DOHH2 (cell line): ENCODE results near the gene PPP6R1.

Source experiments
- H3F3A ChIP-seq: fragments of 200-600 bp; sonication (generic), shearing (Covaris generic); 2 replicates; pipeline ENCODE4 v1.6.0; 2016; ENCODE audit warnings: antibody characterized with exemption, mild to moderate bottlenecking; ENCODE audit not compliant: control insufficient read depth, insufficient read depth
- H3K27ac ChIP-seq: fragments of 200-600 bp; sonication (generic); 2 replicates; pipeline ENCODE4 v1.5.1; 2014; ENCODE audit warnings: low read depth, mild to moderate bottlenecking, low read length, moderate library complexity
- H3K27me3 ChIP-seq: fragments of 200-600 bp; sonication (generic); 2 replicates; pipeline ENCODE4 v1.6.1; 2014; ENCODE audit warnings: mild to moderate bottlenecking, low read length, mixed read lengths; ENCODE audit not compliant: control insufficient read depth
- H3K36me3 ChIP-seq: fragments of 200-600 bp; sonication (generic); 2 replicates; pipeline ENCODE4 v1.6.1; 2014; ENCODE audit warnings: mild to moderate bottlenecking, low read length, moderate library complexity, mixed read lengths; ENCODE audit not compliant: control insufficient read depth
- H3K4me1 ChIP-seq: fragments of 200-600 bp; sonication (generic); 2 replicates; pipeline ENCODE4 v1.6.1; 2014; ENCODE audit warnings: mild to moderate bottlenecking, low read length, mixed read lengths; ENCODE audit not compliant: control insufficient read depth
- H3K4me2 ChIP-seq: fragments of 200-600 bp; sonication (generic); 2 replicates; pipeline ENCODE4 v1.6.0; 2014; ENCODE audit warnings: mild to moderate bottlenecking, low read length, moderate library complexity
- H3K4me3 ChIP-seq: fragments of 200-600 bp; sonication (generic); 2 replicates; pipeline ENCODE4 v1.5.1; 2014; ENCODE audit warnings: mild to moderate bottlenecking, low read length, mixed read lengths
- H3K79me2 ChIP-seq: fragments of 200-600 bp; sonication (generic); 2 replicates; pipeline ENCODE4 v1.6.1; 2014; ENCODE audit warnings: mild to moderate bottlenecking, low read length, mixed read lengths; ENCODE audit not compliant: control insufficient read depth
- H3K9me2 ChIP-seq: fragments of 200-600 bp; sonication (generic); replicated peaks from 2 replicates; pipeline ENCODE4 v1.6.1; 2014; ENCODE audit warnings: mild to moderate bottlenecking, low read length, mixed read lengths; ENCODE audit not compliant: control insufficient read depth
- H3K9me3 ChIP-seq: fragments of 200-600 bp; sonication (generic); 2 replicates; pipeline ENCODE4 v1.6.1; 2014; ENCODE audit warnings: antibody characterized with exemption, low read length, mixed read lengths; ENCODE audit not compliant: control insufficient read depth, insufficient read depth
- H4K20me1 ChIP-seq: fragments of 200-600 bp; sonication (generic); 2 replicates; pipeline ENCODE4 v1.6.0; 2014; ENCODE audit warnings: low read depth, mild to moderate bottlenecking, antibody characterized with exemption, low read length, moderate library complexity; ENCODE audit not compliant: control insufficient read depth, insufficient read depth
- CTCF ChIP-seq: fragments of 200-600 bp; sonication (generic); IDR thresholded peaks from one replicate; pipeline ENCODE4 v1.5.1; 2014; ENCODE audit warnings: antibody characterized with exemption, mild to moderate bottlenecking, low read depth, low read length; ENCODE audit not compliant: poor library complexity, severe bottlenecking
- EZH2phosphoT487 ChIP-seq: fragments of 200-600 bp; sonication (generic); IDR thresholded peaks from 2 replicates; pipeline ENCODE4 v1.6.1; 2017; ENCODE audit warnings: borderline replicate concordance, mild to moderate bottlenecking, antibody characterized with exemption, low read length, moderate library complexity, mixed read lengths

PPP6R1 gene, protein sequence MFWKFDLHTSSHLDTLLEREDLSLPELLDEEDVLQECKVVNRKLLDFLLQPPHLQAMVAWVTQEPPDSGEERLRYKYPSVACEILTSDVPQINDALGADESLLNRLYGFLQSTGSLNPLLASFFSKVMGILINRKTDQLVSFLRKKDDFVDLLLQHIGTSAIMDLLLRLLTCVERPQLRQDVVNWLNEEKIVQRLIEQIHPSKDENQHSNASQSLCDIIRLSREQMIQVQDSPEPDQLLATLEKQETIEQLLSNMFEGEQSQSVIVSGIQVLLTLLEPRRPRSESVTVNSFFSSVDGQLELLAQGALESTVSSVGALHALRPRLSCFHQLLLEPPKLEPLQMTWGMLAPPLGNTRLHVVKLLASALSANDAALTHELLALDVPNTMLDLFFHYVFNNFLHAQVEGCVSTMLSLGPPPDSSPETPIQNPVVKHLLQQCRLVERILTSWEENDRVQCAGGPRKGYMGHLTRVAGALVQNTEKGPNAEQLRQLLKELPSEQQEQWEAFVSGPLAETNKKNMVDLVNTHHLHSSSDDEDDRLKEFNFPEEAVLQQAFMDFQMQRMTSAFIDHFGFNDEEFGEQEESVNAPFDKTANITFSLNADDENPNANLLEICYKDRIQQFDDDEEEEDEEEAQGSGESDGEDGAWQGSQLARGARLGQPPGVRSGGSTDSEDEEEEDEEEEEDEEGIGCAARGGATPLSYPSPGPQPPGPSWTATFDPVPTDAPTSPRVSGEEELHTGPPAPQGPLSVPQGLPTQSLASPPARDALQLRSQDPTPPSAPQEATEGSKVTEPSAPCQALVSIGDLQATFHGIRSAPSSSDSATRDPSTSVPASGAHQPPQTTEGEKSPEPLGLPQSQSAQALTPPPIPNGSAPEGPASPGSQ

GRCh38 chr19:55258828-55259539 is at the start of gene PPP6R1:
Gene PPP6R1, minus strand, starts transcription at chr19:55259017. Its CDS starts 11,914 bp downstream, at chr19:55247103.
- Histone ChIP-seq H3K9me3 (no peaks in the 10 kb centered on the region), H3F3A (peaks cover 28% of the 10 kb centered on the region), H3K79me2 (peaks cover 48% of the 10 kb centered on the region), H3K36me3 (peaks cover 41% of the 10 kb centered on the region), H3K4me1 (peaks cover 36% of the 10 kb centered on the region), H3K27ac (peak within 1 kb of the TSS; percentile 99), H3K4me2 (peak within 1 kb of the TSS; percentile 99), H3K9me2 (no peaks in the 10 kb centered on the region), H4K20me1 (no peaks in the 10 kb centered on the region), H3K4me3 (peak within 1 kb of the TSS; percentile 97), H3K27me3 (no peaks in the 10 kb centered on the region)
- TF ChIP-seq EZH2phosphoT487 (no peak), CTCF (no peak)

GRCh38 chr19:55308281-55308680 is 49.5 kb upstream of the PPP6R1 start:
- Histone ChIP-seq H3K27ac (no peak overlapping the region; the same call in 1 of the 2 replicates), H3K4me1 (peaks cover 38% of the 10 kb centered on the region), H3K36me3 (no peaks in the 10 kb centered on the region), H4K20me1 (no peaks in the 10 kb centered on the region), H3K4me3 (no peak overlapping the region), H3K9me2 (no peaks in the 10 kb centered on the region), H3K27me3 (no peaks in the 10 kb centered on the region; the same call in 1 of the 2 replicates), H3K4me2 (peak overlapping the region; percentile 51), H3K79me2 (no peaks in the 10 kb centered on the region), H3F3A (no peaks in the 10 kb centered on the region), H3K9me3 (no peaks in the 10 kb centered on the region)
- no peak for TF ChIP-seq CTCF
- no peak for TF ChIP-seq EZH2phosphoT487

- H3K4me2 ChIP-seq = no peak overlapping the region
- no peaks in the 10 kb centered on the region for H3F3A ChIP-seq
- H3K79me2 ChIP-seq = no peaks in the 10 kb centered on the region
- H3K27ac ChIP-seq = no peak overlapping the region
- no peaks in the 10 kb centered on the region for H3K9me3 ChIP-seq
- no peak overlapping the region for H3K4me3 ChIP-seq
- H3K27me3 ChIP-seq = no peaks in the 10 kb centered on the region; the same call in 1 of the 2 replicates
- H3K9me2 ChIP-seq = no peaks in the 10 kb centered on the region
- H3K36me3 ChIP-seq = no peaks in the 10 kb centered on the region
- no peaks in the 10 kb centered on the region for H4K20me1 ChIP-seq
- no peak for TF ChIP-seq EZH2phosphoT487
- TF ChIP-seq CTCF = no peak
- peaks cover 44% of the 10 kb centered on the region for H3K4me1 ChIP-seq
These were observed 47.9 kb upstream of the PPP6R1 start for GRCh38 chr19:55306712-55307111.
